ENCODE results near the gene FCHO2. TPM values are rescaled to one million over a fixed set of nuclear protein-coding genes. Genes with fewer than 3 reads are reported as not detected.

The FCHO2 gene
- total and polyA plus RNA-seq, 2 donors (not counting 3 experiments of a cell fraction or from before 2014, with no cell fraction given), result 12.0 to 25.2 TPM

DNA sequence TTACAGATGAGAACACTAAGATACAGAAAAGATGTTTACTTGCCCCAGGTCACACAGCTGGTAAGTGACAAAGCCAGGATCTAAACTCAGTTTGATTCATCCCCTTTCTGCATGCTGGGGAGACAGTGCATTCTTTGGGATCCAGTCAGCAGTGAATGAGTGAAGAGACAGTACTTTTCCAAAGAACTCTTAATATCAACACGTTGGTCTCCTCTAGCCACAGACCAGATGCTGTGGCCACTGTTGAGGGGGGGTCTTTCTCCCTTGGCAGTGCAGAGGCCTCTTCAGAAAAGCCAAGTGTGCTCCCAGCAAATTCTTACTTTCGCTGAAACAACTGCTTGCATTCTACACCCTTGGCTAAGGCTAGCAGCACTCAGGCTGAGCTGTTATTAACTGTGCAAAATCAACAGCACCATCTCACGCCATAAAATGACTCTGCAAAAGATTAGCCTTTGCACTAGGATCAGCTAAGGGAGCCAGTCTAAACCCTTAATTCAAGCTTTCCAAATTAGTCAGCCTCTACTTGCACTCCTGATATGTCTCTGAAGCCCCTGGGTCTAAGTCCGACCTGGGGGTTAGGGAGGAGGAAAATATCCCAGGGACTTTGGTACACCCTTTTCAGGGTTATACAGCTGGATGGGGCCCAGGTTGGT lies 159.7 kb downstream of the FCHO2 start:
- BruUV-seq (replicated peaks), result no TSS peak
- Histone ChIP-seq H3K27me3 (ENCODE audit: control insufficient read depth in 2 of 2, insufficient read depth in 2 of 2, low read length in 2 of 2) (peaks cover 0 to 2% of the 10 kb centered on the region in 2 experiments), H3K36me3 (ENCODE audit: control insufficient read depth in 2 of 2, extremely low read depth in 1 of 2, insufficient read depth in 2 of 2, low read length in 2 of 2) (no peaks in the 10 kb centered on the region), H3K4me3 (replicated peaks in 1 of 3; ENCODE audit: insufficient read depth in 1 of 3, low read depth in 1 of 3, low read length in 3 of 3) (no peak overlapping the region), H2AFZ (ENCODE audit: low read depth, low read length) (no peak overlapping the region), H3K9ac (replicated peaks; ENCODE audit: extremely low read depth, insufficient read depth, low read length) (no peak overlapping the region), H3K79me2 (ENCODE audit: control insufficient read depth, insufficient read depth, low read length) (no peaks in the 10 kb centered on the region), H3K27ac (ENCODE audit: insufficient read depth, low read depth, low read length) (no peak overlapping the region), H3K9me1 (replicated peaks; ENCODE audit: control insufficient read depth, extremely low read depth, insufficient read depth, low read length) (no peaks in the 10 kb centered on the region), H3K9me3 (replicated peaks; ENCODE audit: control insufficient read depth, insufficient read depth, low read length) (no peaks in the 10 kb centered on the region), H3K4me2 (ENCODE audit: insufficient read depth, low read length) (no peak overlapping the region), H3K4me1 (ENCODE audit: control insufficient read depth, extremely low read depth, insufficient read depth, low read length) (peaks cover 4% of the 10 kb centered on the region), H4K20me1 (replicated peaks; ENCODE audit: control insufficient read depth, extremely low read depth, insufficient read depth, low read length) (no peaks in the 10 kb centered on the region)
- no peak for TF ChIP-seq JUN (IDR thresholded peaks at IDR 0.05; ENCODE audit: borderline replicate concordance, insufficient read depth, insufficient read length, low read depth)
- TF ChIP-seq, protein P1, sequence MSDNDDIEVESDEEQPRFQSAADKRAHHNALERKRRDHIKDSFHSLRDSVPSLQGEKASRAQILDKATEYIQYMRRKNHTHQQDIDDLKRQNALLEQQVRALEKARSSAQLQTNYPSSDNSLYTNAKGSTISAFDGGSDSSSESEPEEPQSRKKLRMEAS (IDR thresholded peaks at IDR 0.05; ENCODE audit: insufficient read depth, insufficient read length), result no peak
- TF ChIP-seq POLR2A (IDR thresholded peaks at IDR 0.05; ENCODE audit: low read depth, low read length), result no peak
- no peak for TF ChIP-seq MYC (IDR thresholded peaks at IDR 0.05; ENCODE audit: low read depth, low read length)
- TF ChIP-seq POLR2AphosphoS5 (IDR thresholded peaks at IDR 0.05; ENCODE audit: insufficient read depth, low read depth, low read length), result no peak
- TF ChIP-seq, protein P2, sequence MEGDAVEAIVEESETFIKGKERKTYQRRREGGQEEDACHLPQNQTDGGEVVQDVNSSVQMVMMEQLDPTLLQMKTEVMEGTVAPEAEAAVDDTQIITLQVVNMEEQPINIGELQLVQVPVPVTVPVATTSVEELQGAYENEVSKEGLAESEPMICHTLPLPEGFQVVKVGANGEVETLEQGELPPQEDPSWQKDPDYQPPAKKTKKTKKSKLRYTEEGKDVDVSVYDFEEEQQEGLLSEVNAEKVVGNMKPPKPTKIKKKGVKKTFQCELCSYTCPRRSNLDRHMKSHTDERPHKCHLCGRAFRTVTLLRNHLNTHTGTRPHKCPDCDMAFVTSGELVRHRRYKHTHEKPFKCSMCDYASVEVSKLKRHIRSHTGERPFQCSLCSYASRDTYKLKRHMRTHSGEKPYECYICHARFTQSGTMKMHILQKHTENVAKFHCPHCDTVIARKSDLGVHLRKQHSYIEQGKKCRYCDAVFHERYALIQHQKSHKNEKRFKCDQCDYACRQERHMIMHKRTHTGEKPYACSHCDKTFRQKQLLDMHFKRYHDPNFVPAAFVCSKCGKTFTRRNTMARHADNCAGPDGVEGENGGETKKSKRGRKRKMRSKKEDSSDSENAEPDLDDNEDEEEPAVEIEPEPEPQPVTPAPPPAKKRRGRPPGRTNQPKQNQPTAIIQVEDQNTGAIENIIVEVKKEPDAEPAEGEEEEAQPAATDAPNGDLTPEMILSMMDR (IDR thresholded peaks at IDR 0.05; ENCODE audit: extremely low read depth in 1 of 2, insufficient read depth in 1 of 2, low read depth in 1 of 2, low read length in 2 of 2), result no peak
- no peak for TF ChIP-seq EZH2 (IDR thresholded peaks at IDR 0.05; ENCODE audit: borderline replicate concordance, low read depth, low read length, severe bottlenecking)
- TF ChIP-seq FOS (IDR thresholded peaks at IDR 0.05; ENCODE audit: borderline replicate concordance, insufficient read depth, low read length), result no peak
- TF ChIP-seq GATA2 (IDR thresholded peaks at IDR 0.05; ENCODE audit: insufficient read depth, insufficient read length, low read depth, low read length), result no peak
- POLR2A ChIA-PET, result no interaction called here
- DNase-seq (ENCODE audit: low read depth, low spot score) (no peak), FAIRE-seq (no peak)
- dilution Hi-C loops (cut with MboI; ENCODE audit: extremely low pct_ligation_motif_present, low sequenced_read_pairs) (no loop called here), intact Hi-C loops (cut with micrococcal nuclease) (no loop called here)
- CTCF ChIA-PET, result interaction anchor here (1.1 to 2.0 kb wide), 3 partner anchors 16 to 37 kb away, joined by 3 to 5 read pairs (median 4); no protein-coding TSS in a partner anchor
